ENCODE data around the gene TOMM6. TPM values are rescaled to one million over a fixed set of nuclear protein-coding genes. Genes with fewer than 3 reads are reported as not detected.

TOMM6 gene
- total RNA-seq, 1 experiment from 2014 or later, result 292 TPM

DNA sequence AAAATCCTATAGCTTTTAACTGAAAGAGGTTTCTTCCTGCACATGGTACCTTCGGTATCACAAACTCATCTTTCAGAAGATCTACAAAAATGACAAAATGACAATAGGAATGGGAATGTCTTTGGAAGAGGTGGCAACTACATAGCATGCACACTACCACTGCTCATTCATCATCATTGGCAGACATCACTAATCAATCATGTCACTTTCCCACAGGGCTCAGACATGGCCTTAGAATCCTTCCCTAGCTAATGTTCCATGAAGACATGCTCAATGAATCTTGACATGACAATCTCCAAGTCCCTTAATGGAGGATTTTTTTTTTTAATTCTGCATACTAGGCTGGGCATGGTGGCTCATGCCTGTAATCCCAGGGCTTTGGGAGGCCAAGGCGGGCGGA is 37.1 kb upstream of the TOMM6 start:
- BruUV-seq (replicated peaks), result no TSS peak
- no peaks in the 10 kb centered on the region for H4K20me1 ChIP-seq (ENCODE audit: insufficient read depth)
- intact Hi-C loops (cut with micrococcal nuclease), result no loop called here
- H3K4me3 ChIP-seq (replicated peaks in 1 of 2; ENCODE audit: low read depth in 1 of 2, low read length in 2 of 2), result no peak overlapping the region
- no peaks in the 10 kb centered on the region for H3K79me2 ChIP-seq (ENCODE audit: insufficient read depth, low read length)
- no peaks in the 10 kb centered on the region for H3K4me1 ChIP-seq (ENCODE audit: control insufficient read depth in 1 of 2, insufficient read depth in 2 of 2, low read length in 2 of 2)
- POLR2A ChIA-PET, result no interaction called here
- no peak overlapping the region for H3K27ac ChIP-seq (ENCODE audit: low read depth, low read length)
- DNase-seq (ENCODE audit: low read depth, low spot score), result no peak
- CTCF ChIA-PET, result no interaction called here
- no peaks in the 10 kb centered on the region for H3K9me3 ChIP-seq (ENCODE audit: control insufficient read depth in 1 of 2, insufficient read depth in 1 of 2, low read depth in 1 of 2, low read length in 2 of 2)
- H3K36me3 ChIP-seq (ENCODE audit: control insufficient read depth in 1 of 2, insufficient read depth in 2 of 2, low read length in 2 of 2), result no peaks in the 10 kb centered on the region
- ATAC-seq, result no peak
- RAD21 ChIA-PET (ENCODE audit: low non-redundant PET in 1 of 2, low total read pairs in 2 of 2, uncharacterized antibody in 2 of 2, unreplicated experiment in 2 of 2), result no interaction called here
- no peak for TF ChIP-seq ZFX (IDR thresholded peaks at IDR 0.05)
- no peak for TF ChIP-seq SIN3A (IDR thresholded peaks at IDR 0.05; ENCODE audit: low read depth)
- no peak for TF ChIP-seq TCF7L2 (IDR thresholded peaks at IDR 0.05; ENCODE audit: borderline replicate concordance, extremely low read depth, insufficient read depth, insufficient read length)
- TF ChIP-seq, protein P1, sequence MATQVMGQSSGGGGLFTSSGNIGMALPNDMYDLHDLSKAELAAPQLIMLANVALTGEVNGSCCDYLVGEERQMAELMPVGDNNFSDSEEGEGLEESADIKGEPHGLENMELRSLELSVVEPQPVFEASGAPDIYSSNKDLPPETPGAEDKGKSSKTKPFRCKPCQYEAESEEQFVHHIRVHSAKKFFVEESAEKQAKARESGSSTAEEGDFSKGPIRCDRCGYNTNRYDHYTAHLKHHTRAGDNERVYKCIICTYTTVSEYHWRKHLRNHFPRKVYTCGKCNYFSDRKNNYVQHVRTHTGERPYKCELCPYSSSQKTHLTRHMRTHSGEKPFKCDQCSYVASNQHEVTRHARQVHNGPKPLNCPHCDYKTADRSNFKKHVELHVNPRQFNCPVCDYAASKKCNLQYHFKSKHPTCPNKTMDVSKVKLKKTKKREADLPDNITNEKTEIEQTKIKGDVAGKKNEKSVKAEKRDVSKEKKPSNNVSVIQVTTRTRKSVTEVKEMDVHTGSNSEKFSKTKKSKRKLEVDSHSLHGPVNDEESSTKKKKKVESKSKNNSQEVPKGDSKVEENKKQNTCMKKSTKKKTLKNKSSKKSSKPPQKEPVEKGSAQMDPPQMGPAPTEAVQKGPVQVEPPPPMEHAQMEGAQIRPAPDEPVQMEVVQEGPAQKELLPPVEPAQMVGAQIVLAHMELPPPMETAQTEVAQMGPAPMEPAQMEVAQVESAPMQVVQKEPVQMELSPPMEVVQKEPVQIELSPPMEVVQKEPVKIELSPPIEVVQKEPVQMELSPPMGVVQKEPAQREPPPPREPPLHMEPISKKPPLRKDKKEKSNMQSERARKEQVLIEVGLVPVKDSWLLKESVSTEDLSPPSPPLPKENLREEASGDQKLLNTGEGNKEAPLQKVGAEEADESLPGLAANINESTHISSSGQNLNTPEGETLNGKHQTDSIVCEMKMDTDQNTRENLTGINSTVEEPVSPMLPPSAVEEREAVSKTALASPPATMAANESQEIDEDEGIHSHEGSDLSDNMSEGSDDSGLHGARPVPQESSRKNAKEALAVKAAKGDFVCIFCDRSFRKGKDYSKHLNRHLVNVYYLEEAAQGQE (IDR thresholded peaks at IDR 0.05; ENCODE audit: low read depth), result no peak
- TF ChIP-seq CEBPB (IDR thresholded peaks at IDR 0.05; ENCODE audit: low read depth), result no peak
- no peak for TF ChIP-seq EZH2phosphoT487 (IDR thresholded peaks at IDR 0.05; ENCODE audit: borderline replicate concordance)
- TF ChIP-seq, protein P2, sequence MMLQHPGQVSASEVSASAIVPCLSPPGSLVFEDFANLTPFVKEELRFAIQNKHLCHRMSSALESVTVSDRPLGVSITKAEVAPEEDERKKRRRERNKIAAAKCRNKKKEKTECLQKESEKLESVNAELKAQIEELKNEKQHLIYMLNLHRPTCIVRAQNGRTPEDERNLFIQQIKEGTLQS (IDR thresholded peaks at IDR 0.05), result no peak
- no peak for TF ChIP-seq SRF (IDR thresholded peaks at IDR 0.05; ENCODE audit: low read depth)
- no peak overlapping the region for H2AFZ ChIP-seq (ENCODE audit: low read depth, low read length, poor library complexity, severe bottlenecking)
- no peak overlapping the region for H3K9ac ChIP-seq (ENCODE audit: low read length)
- no peaks in the 10 kb centered on the region for H3K9me2 ChIP-seq (ENCODE audit: insufficient read depth)
- H3K4me2 ChIP-seq (ENCODE audit: low read length), result no peak overlapping the region
- H3K27me3 ChIP-seq (ENCODE audit: insufficient read depth, low read length), result no peaks in the 10 kb centered on the region
